Occipital lobe (tissue), 2 donors: ENCODE results near the gene ARPC1B. TPM values are rescaled to one million over a fixed set of nuclear protein-coding genes. Genes with fewer than 3 reads are reported as not detected.
A peak's percentile ranks its signal among the peaks of the same experiment; 100 is the strongest.
"Not testable (repeated sequence)": the region's sequence is repeated elsewhere in the genome, so short reads cannot be mapped to it uniquely, and the experiment has no call there.

Source experiments
- DNase-seq: peaks from one replicate; lab custom pipeline; 2025; lab: John Stamatoyannopoulos, UW
- total RNA-seq: library from RNA; depleted of rRNA; stranded (reverse); fragments of >200 nt; gene quantifications from one replicate; pipeline ENCODE4 v1.2.3, GENCODE V29; 2014

The ARPC1B gene
- 11.9 TPM for total RNA-seq

- DNase-seq = no peak
Measured at GRCh38 chr7:99374111-99375064, at the start of gene ARPC1B. ARPC1B (plus strand) TSS chr7:99374730; CDS start chr7:99385715, 10,985 bp downstream.

- no peak for DNase-seq
Measured at GRCh38 chr7:99325001-99325493, 49.5 kb upstream of the ARPC1B start.

GRCh38 chr7:99325592-99326407, 48.7 kb upstream of the ARPC1B start, which contains the start of gene ARPC1A:
ARPC1A (plus strand) TSS chr7:99325898; CDS start chr7:99333354, 7,456 bp downstream.
- peak; percentile 77 for DNase-seq

- no peak for DNase-seq
Measured at GRCh38 chr7:99326408-99326782, 48.1 kb upstream of the ARPC1B start.

- not testable (repeated sequence) for DNase-seq
Measured at GRCh38 chr7:99330314-99330961, 44.1 kb upstream of the ARPC1B start.

GRCh38 chr7:99331002-99331401, 43.5 kb upstream of the ARPC1B start:
- no peak for DNase-seq

GRCh38 chr7:99339595-99339994, 34.9 kb upstream of the ARPC1B start:
- DNase-seq = no peak

- no peak for DNase-seq
Measured at GRCh38 chr7:99340659-99341058, 33.9 kb upstream of the ARPC1B start.

GRCh38 chr7:99344061-99344647, 30.4 kb upstream of the ARPC1B start:
- DNase-seq = no peak

GRCh38 chr7:99350641-99351040, 23.9 kb upstream of the ARPC1B start:
- DNase-seq = not testable (repeated sequence)

- no peak for DNase-seq
Measured at GRCh38 chr7:99352247-99352646, 22.3 kb upstream of the ARPC1B start.

GRCh38 chr7:99355098-99355497, 19.4 kb upstream of the ARPC1B start:
- no peak for DNase-seq

- DNase-seq = no peak
Measured at GRCh38 chr7:99357701-99358490, 16.6 kb upstream of the ARPC1B start.

GRCh38 chr7:99358521-99358920, 16.0 kb upstream of the ARPC1B start:
- not testable (repeated sequence) for DNase-seq

GRCh38 chr7:99359465-99360154, 14.9 kb upstream of the ARPC1B start:
- no peak for DNase-seq

- DNase-seq = no peak
Measured at GRCh38 chr7:99362801-99363200, 11.7 kb upstream of the ARPC1B start.

- no peak for DNase-seq
Measured at GRCh38 chr7:99363286-99363685, 11.2 kb upstream of the ARPC1B start.

- no peak for DNase-seq
Measured at GRCh38 chr7:99365318-99366141, 9.0 kb upstream of the ARPC1B start.

GRCh38 chr7:99366646-99367045, 7.9 kb upstream of the ARPC1B start:
- DNase-seq = no peak
